Esophagus muscularis mucosa (tissue), 4 donors: Measurements from ENCODE around the gene ARHGAP6. TPM values are rescaled to one million over a fixed set of nuclear protein-coding genes. Genes with fewer than 3 reads are reported as not detected.

ENCODE experiments used
- DNase-seq: peaks from one replicate; pipeline ENCODE4 v3.0.0-alpha.2; 2017; ENCODE audit errors: extremely low spot score
- H3K27ac ChIP-seq, 4 donors: fragments of 200-600 bp; sonication (generic); replicated peaks in 1 of 4; 1 replicate in 3 of 4; 2 replicates in 1 of 4; pipeline ENCODE4 v1.5.1; 2016 to 2019; ENCODE audit warnings: mild to moderate bottlenecking in 1 of 4
- H3K27me3 ChIP-seq, 4 donors: fragments of 200-600 bp; sonication (generic); one replicate each; pipeline versions ENCODE4 v1.5.1 to v1.6.0; 2016 to 2019
- H3K36me3 ChIP-seq, 4 donors: fragments of 200-600 bp; sonication (generic); one replicate each; pipeline ENCODE4 v1.5.1; 2016 to 2019
- H3K4me1 ChIP-seq, 4 donors: fragments of 200-600 bp; sonication (generic); one replicate each; pipeline ENCODE4 v1.5.1; 2016 to 2019
- H3K4me3 ChIP-seq, 4 donors: fragments of 200-600 bp; sonication (generic); 1 replicate in 2 of 4; 2 replicates in 2 of 4; pipeline ENCODE4 v1.5.1; 2016 to 2019; ENCODE audit warnings: mild to moderate bottlenecking in 4 of 4, moderate library complexity in 1 of 4
- H3K9me3 ChIP-seq, 4 donors: fragments of 200-600 bp; sonication (generic); 1 replicate in 3 of 4; 2 replicates in 1 of 4; pipeline ENCODE4 v1.5.1; 2016 to 2019
- CTCF ChIP-seq, 3 experiments: fragments of 200-600 bp in 2 of 3; fragments of 450-650 bp in 1 of 3; sonication (generic) in 2 of 3; IDR thresholded peaks; one replicate each; pipeline ENCODE4 v1.5.1; 2017 to 2019; ENCODE audit warnings: antibody characterized with exemption in 3 of 3, mild to moderate bottlenecking in 2 of 3, moderate library complexity in 1 of 3
- EP300 ChIP-seq: sonication (generic); formaldehyde crosslinking; IDR thresholded peaks from one replicate; pipeline ENCODE4 v1.6.1; 2017; ENCODE audit warnings: antibody characterized with exemption
- POLR2A ChIP-seq: fragments of 450-650 bp; IDR thresholded peaks from one replicate; pipeline ENCODE4 v1.6.1; 2017; ENCODE audit warnings: antibody characterized with exemption, moderate library complexity, mild to moderate bottlenecking, low read depth
- POLR2AphosphoS5 ChIP-seq, 2 donors: sonication (generic); formaldehyde crosslinking; IDR thresholded peaks; one replicate each; pipeline ENCODE4 v1.6.1; 2017; ENCODE audit warnings: antibody characterized with exemption in 2 of 2
- WGBS: methylation state at CpG from one replicate; pipeline ENCODE4 v1.1.5; 2018; 5-methylcytosine and 5-hydroxymethylcytosine counted together
- intact Hi-C: fragments of 100-400 bp; cut with DNase I; formaldehyde crosslinking; loops from one replicate; pipeline ENCODE4 v1.15.1; 2023
- total RNA-seq, 4 donors: library from RNA; depleted of rRNA; stranded (reverse); fragments of >200 nt; gene quantifications; one replicate each; pipeline versions ENCODE4 v1.1.0 to v1.2.1, GENCODE V29; 2016

Gene ARHGAP6
- total RNA-seq, 4 donors from 2014 or later: 25.2 to 44.8 (median 30.6) TPM

DNA sequence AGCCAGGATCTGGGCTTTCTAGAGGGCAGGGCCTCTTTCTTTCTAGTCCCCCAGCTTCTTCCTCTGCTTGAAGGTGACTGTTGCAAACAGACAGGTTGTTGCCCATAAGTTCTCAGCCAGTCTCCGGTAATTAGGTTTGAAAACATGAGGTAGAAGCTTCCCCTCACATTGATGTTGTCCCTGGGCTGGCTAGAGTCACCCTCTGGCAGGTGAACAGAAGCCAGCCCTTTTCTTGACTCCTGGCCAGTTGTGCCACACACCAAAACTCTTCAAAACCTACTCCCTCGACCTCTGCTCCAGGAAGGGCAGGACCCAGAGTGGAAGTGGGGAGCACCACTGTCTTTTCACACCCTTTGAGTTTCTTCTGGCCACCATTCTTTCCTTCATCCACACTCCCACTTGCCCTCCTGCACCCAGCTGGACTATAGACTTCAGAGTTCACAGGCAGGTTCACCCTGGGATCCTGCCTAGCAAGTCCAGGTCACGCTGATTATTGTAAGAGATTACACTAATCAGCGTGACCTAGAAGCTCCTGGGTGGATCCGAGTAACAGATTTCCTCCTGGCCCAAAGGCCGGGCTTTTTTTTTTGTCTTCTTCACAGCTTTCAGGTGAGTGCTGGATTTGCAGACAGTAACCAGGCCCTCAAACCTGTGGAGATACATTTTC is 37.4 kb upstream of the ARHGAP6 start:
- Histone ChIP-seq H3K4me1 (no peaks in the 10 kb centered on the region), H3K36me3 (no peaks in the 10 kb centered on the region), H3K9me3 (no peaks in the 10 kb centered on the region), H3K4me3 (no peak overlapping the region), H3K27me3 (no peaks in the 10 kb centered on the region), H3K27ac (no peak overlapping the region)
- intact Hi-C loops: no loop called here
- TF ChIP-seq CTCF (IDR thresholded peaks at IDR 0.05): no peak
- TF ChIP-seq EP300: no peak
- no peak for TF ChIP-seq POLR2A
- TF ChIP-seq POLR2AphosphoS5 (IDR thresholded peaks at IDR 0.05): no peak
- 64% methylated on average over 6 of the region's 6 CpGs for WGBS
- no peak for DNase-seq

- no peak overlapping the region for H3K4me3 ChIP-seq
- no peak for DNase-seq
- 86% methylated on average over 3 of the region's 3 CpGs for WGBS
- intact Hi-C loops: no loop called here
- TF ChIP-seq CTCF (IDR thresholded peaks at IDR 0.05) (no peak), EP300 (no peak), POLR2A (no peak), POLR2AphosphoS5 (IDR thresholded peaks at IDR 0.05) (no peak)
- peaks cover 0 to 3% (median 0%) of the 10 kb centered on the region in 4 donors for H3K27me3 ChIP-seq
- no peaks in the 10 kb centered on the region for H3K36me3 ChIP-seq
- no peak overlapping the region for H3K27ac ChIP-seq
- no peaks in the 10 kb centered on the region for H3K4me1 ChIP-seq
- no peaks in the 10 kb centered on the region for H3K9me3 ChIP-seq
These were observed 36.7 kb upstream of the ARHGAP6 start for GRCh38 chrX:11702420-11702819.

DNA sequence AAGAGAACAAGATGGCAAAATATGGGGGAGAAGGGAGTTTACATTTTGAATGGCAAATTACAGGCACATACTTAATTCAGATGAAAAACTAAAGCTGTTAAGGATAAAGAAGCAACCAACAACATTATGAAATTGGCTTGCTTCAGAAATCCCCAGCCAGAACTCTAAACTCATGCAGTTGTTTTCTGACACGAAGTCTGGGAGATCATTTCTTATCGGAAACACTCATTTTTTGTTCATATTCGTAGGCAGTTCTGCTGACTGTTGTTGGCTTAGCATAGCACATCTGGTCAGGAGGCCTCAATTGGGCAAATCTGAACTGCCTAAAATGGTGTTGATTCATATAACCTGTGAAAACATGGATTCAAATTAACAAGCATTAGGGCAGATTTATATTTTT is 33.0 kb upstream of the ARHGAP6 start:
- Histone ChIP-seq H3K27ac (no peak overlapping the region), H3K27me3 (peaks cover 0 to 3% (median 0%) of the 10 kb centered on the region in 4 donors), H3K4me1 (no peaks in the 10 kb centered on the region), H3K9me3 (no peaks in the 10 kb centered on the region), H3K36me3 (no peaks in the 10 kb centered on the region), H3K4me3 (no peak overlapping the region)
- intact Hi-C loops: no loop called here
- no peak for DNase-seq
- WGBS: 78% methylated on average over 3 of the region's 3 CpGs
- TF ChIP-seq POLR2A (no peak), POLR2AphosphoS5 (IDR thresholded peaks at IDR 0.05) (no peak)

GRCh38 chrX:11688201-11688600 is 22.5 kb upstream of the ARHGAP6 start:
- Histone ChIP-seq H3K9me3 (no peaks in the 10 kb centered on the region), H3K27ac (no peak overlapping the region), H3K4me1 (no peaks in the 10 kb centered on the region), H3K36me3 (no peaks in the 10 kb centered on the region), H3K27me3 (no peaks in the 10 kb centered on the region), H3K4me3 (no peak overlapping the region)
- DNase-seq: no peak
- 71% methylated on average over 2 of the region's 2 CpGs for WGBS
- intact Hi-C loops: no loop called here
- no peak for TF ChIP-seq POLR2AphosphoS5 (IDR thresholded peaks at IDR 0.05)

GRCh38 chrX:11687157-11687556 is 21.4 kb upstream of the ARHGAP6 start:
- intact Hi-C loops: no loop called here
- 40% methylated on average over 2 of the region's 2 CpGs for WGBS
- H3K9me3 ChIP-seq: no peaks in the 10 kb centered on the region
- H3K27me3 ChIP-seq: no peaks in the 10 kb centered on the region
- no peak overlapping the region for H3K27ac ChIP-seq
- no peak overlapping the region for H3K4me3 ChIP-seq
- no peaks in the 10 kb centered on the region for H3K4me1 ChIP-seq
- H3K36me3 ChIP-seq: no peaks in the 10 kb centered on the region
- DNase-seq: no peak
- TF ChIP-seq EP300 (no peak), CTCF (IDR thresholded peaks at IDR 0.05) (no peak), POLR2AphosphoS5 (IDR thresholded peaks at IDR 0.05) (no peak), POLR2A (no peak)

DNA sequence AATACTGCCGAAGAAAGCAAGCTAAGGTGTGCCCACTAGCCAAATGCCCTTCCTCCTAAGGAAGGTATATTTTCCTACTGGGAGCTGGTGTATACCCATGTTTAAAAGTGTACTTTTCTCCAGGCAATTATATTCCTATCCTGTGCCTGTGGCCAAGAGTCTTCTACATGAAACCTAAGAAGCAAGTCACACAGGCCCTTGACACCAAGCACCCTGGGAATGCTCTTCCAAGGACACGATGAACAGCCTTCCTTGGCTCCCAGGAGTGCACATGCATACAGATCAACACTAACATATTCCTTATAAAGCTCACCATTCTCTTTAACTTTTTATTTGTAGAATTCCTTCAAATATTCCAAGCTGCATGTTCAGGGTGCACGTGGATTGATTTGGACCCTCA is 17.3 kb upstream of the ARHGAP6 start:
- Histone ChIP-seq H3K4me1 (peaks cover 0 to under 1% (median 0%) of the 10 kb centered on the region in 4 donors), H3K4me3 (no peak overlapping the region), H3K36me3 (no peaks in the 10 kb centered on the region), H3K27me3 (no peaks in the 10 kb centered on the region), H3K27ac (no peak overlapping the region), H3K9me3 (no peaks in the 10 kb centered on the region)
- intact Hi-C loops: no loop called here
- WGBS: 85% methylated on average over 3 of the region's 3 CpGs
- DNase-seq: no peak
- no peak for TF ChIP-seq POLR2A
- no peak for TF ChIP-seq CTCF (IDR thresholded peaks at IDR 0.05)
- TF ChIP-seq POLR2AphosphoS5 (IDR thresholded peaks at IDR 0.05): no peak
- TF ChIP-seq EP300: no peak
